ENCODE measurements around the gene TGFBRAP1.

TGFBRAP1 gene

GRCh38 chr2:105315314-105315713 lies 14.2 kb downstream of the TGFBRAP1 start:
- DNase-seq (ENCODE audit: low read depth, low spot score): no peak

GRCh38 chr2:105313877-105314276 lies 15.7 kb downstream of the TGFBRAP1 start:
- no peak for DNase-seq (ENCODE audit: low read depth, low spot score)

GRCh38 chr2:105309147-105309545 lies 20.4 kb downstream of the TGFBRAP1 start:
- no peak for DNase-seq (ENCODE audit: low read depth, low spot score)

GRCh38 chr2:105308382-105309146 lies 21.0 kb downstream of the TGFBRAP1 start:
- DNase-seq (ENCODE audit: low read depth, low spot score): no peak

GRCh38 chr2:105307962-105308361 lies 21.6 kb downstream of the TGFBRAP1 start:
- DNase-seq (ENCODE audit: low read depth, low spot score): no peak

- no peak for DNase-seq (ENCODE audit: low read depth, low spot score)
Measured at GRCh38 chr2:105307550-105307949, 22.0 kb downstream of the TGFBRAP1 start.

GRCh38 chr2:105307146-105307545 lies 22.4 kb downstream of the TGFBRAP1 start:
- no peak for DNase-seq (ENCODE audit: low read depth, low spot score)

GRCh38 chr2:105301646-105302045 lies 27.9 kb downstream of the TGFBRAP1 start:
- no peak for DNase-seq (ENCODE audit: low read depth, low spot score)

- DNase-seq (ENCODE audit: low read depth, low spot score): no peak
Measured at GRCh38 chr2:105299290-105299689, 30.2 kb downstream of the TGFBRAP1 start.

- DNase-seq (ENCODE audit: low read depth, low spot score): no peak
Measured at GRCh38 chr2:105298017-105298416, 31.5 kb downstream of the TGFBRAP1 start.

GRCh38 chr2:105297216-105297615 lies 32.3 kb downstream of the TGFBRAP1 start:
- DNase-seq (ENCODE audit: low read depth, low spot score): no peak

GRCh38 chr2:105296017-105296611 lies 33.4 kb downstream of the TGFBRAP1 start:
- DNase-seq (ENCODE audit: low read depth, low spot score): no peak

GRCh38 chr2:105294844-105295481 lies 34.6 kb downstream of the TGFBRAP1 start:
- peak; percentile 89 for DNase-seq (ENCODE audit: low read depth, low spot score)

GRCh38 chr2:105294046-105294445 lies 35.5 kb downstream of the TGFBRAP1 start:
- peak; percentile 63 for DNase-seq (ENCODE audit: low read depth, low spot score)

- DNase-seq (ENCODE audit: low read depth, low spot score): peak; percentile 49
Measured at GRCh38 chr2:105291981-105292380, 37.6 kb downstream of the TGFBRAP1 start.

GRCh38 chr2:105290981-105291660 lies 38.4 kb downstream of the TGFBRAP1 start:
- no peak for DNase-seq (ENCODE audit: low read depth, low spot score)

- DNase-seq (ENCODE audit: low read depth, low spot score): no peak
Measured at GRCh38 chr2:105288133-105288532, 41.4 kb downstream of the TGFBRAP1 start.

- DNase-seq (ENCODE audit: low read depth, low spot score): peak; percentile 44
Measured at GRCh38 chr2:105287692-105288091, 41.8 kb downstream of the TGFBRAP1 start.

- DNase-seq (ENCODE audit: low read depth, low spot score): no peak
Measured at GRCh38 chr2:105283532-105283931, 46.0 kb downstream of the TGFBRAP1 start.

GRCh38 chr2:105280281-105280680 lies 49.3 kb downstream of the TGFBRAP1 start:
- no peak for DNase-seq (ENCODE audit: low read depth, low spot score)

- no peak for DNase-seq (ENCODE audit: low read depth, low spot score)
Measured at GRCh38 chr2:105279126-105279525, 50.4 kb downstream of the TGFBRAP1 start.

- no peak for DNase-seq (ENCODE audit: low read depth, low spot score)
Measured at GRCh38 chr2:105278654-105279053, 50.9 kb downstream of the TGFBRAP1 start.

Measured in astrocyte of the hippocampus (primary cell).